Right forelimb (tissue), 1 donor: Measurements from ENCODE around the gene NOP9.
"Not testable (repeated sequence)": the region's sequence is repeated elsewhere in the genome, so short reads cannot be mapped to it uniquely, and the experiment has no call there.

Experiments used
- DNase-seq: peaks from one replicate; pipeline ENCODE4 v3.0.0-alpha.2; 2018

Gene NOP9

DNA sequence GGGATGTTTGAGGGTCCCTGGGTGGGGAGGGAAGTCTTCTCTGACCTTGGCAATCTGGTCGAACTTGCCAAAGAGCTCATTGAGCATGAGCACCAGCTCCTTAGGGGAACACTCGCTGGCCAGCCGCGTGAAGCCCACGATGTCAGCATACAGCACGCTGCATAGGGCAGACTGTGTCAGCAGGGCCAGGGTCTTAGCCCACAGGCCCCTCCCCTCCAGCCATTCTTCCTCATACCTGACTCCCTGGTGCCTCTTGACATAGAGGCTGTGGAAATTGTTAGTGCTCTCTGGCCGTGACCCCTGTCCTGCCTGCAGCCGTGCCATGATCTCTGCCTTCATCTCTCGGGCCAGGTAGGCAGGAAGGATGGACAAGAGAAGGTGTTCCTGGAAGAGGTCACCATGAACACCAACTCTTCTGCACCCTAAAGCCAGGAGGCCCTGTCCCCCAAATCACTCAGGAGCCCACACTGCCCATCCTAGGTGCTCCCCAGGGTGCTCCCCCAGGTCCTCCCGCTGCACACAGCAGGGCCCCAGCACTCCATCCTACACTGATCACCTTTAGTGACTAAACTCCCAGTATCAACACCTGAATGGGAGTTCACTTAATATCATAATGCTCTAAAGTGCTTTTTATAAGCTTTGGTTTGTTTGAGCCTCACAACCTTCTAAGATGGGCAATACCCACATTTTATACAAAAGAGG, 31.5 kb downstream of the NOP9 start:
- no peak for DNase-seq

GRCh38 chr14:24331731-24332267, 32.1 kb downstream of the NOP9 start:
- no peak for DNase-seq

GRCh38 chr14:24332268-24332993, 32.8 kb downstream of the NOP9 start:
- peak; percentile 68 for DNase-seq

- no peak for DNase-seq
Measured at GRCh38 chr14:24334431-24335291, 35.0 kb downstream of the NOP9 start, which contains the start of gene ADCY4. TSS of gene ADCY4 (minus strand) at chr14:24335071. CDS start at chr14:24334652, 419 bp downstream.

DNA sequence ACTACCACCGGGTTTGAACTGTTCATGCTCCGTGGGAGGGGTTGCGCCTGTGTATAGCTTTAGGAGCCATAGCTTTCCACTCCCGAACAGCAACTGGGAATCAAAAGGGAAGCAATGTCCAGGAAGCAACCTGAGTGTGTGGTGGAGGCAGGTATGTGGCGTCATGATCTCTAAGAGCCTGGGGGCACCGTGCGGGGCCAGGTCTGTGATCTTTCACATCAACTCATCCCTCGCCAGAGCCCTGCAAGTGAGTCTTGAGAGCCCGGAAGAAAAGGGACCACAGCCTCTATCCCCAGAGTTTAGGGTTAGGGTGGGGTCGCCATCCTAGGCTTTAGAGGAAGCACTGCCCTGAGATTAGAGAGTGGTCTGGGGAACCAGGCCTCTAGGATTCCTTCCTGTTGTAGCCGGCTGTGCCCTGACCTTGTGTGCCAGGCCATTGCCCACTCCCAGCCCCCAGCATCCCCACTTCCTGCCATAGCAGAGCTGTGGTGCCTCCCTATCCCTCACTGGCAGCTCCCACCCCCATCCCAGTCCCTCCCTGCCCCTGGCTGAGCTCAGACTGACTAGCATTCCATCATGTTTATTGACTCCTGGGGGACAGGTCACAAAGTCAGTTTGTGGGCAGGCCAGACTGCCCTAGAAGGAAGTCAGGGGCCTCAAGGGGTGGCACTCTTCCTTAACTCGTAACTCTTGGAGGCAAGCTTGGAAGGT, 36.0 kb downstream of the NOP9 start:
- DNase-seq = no peak

DNA sequence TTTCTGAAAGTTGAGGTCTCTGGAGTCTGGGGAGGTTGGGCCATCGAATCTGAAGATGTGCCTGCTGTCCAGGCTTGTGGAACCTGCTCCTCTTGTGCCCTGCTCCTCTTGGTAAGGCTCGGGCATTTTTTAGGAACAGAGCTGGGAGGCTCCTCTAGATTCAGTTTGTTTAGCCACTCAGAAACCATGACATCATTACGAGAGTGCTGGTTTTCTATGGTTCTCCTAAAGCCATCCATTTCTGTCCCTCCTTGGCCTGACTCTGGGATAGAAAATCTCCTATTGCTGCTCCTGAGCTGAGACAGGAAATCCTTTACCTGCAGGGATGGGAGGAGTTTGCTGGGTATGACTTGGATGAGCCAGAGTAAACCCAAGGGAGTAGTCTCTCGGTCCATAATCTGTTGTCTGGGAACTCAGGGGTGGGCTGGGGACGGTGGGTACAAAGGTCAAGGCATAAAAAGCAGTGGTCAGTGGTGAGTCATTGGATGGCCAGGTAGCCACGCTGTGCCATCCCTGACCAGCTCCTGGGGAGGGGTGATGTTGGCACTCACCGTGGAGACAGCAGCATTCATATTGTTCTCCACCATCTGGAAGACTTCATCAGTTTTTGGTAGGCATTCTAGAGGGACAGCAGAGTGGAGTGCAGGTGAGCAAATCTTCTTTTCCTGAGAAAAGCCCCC, 37.6 kb downstream of the NOP9 start:
- no peak for DNase-seq

DNA sequence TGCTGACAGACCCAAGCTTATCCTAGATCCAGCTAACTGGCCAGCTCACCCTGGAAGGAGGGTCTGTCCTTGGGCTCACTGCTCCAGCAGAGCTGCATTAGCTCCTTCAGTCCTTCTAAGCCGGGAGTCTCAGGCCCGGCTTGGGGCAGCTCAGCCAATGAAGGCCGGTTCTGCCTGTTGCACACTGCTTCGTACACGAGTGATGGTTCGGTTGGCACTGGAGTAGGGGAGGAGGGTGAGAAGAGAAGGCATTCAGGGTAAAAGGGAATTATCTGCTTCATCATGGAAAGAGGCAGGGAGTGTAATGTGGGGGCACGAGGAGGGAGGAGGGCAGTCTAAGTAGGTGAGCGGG, 38.1 kb downstream of the NOP9 start:
- DNase-seq = no peak

DNA sequence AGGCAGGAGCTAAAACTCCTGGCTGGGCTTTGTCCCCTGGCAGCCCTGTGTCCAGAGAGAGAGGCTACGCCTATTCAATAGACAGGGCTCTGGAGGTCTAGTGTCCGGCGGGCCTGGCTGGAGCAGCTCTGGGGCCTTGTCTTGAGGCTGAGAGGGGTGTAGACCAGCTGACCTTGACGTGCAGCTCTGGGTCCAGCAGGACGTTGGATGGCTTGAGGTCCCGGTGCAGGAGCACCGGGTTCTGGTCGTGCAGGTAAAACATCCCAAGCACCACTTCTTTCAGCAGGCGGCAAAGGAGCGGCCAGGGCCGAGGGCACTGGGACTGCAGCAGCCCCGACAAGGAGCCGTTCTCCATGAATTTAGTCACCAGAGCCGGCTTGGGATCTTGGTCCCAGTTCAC, 39.2 kb downstream of the NOP9 start:
- no peak for DNase-seq

DNA sequence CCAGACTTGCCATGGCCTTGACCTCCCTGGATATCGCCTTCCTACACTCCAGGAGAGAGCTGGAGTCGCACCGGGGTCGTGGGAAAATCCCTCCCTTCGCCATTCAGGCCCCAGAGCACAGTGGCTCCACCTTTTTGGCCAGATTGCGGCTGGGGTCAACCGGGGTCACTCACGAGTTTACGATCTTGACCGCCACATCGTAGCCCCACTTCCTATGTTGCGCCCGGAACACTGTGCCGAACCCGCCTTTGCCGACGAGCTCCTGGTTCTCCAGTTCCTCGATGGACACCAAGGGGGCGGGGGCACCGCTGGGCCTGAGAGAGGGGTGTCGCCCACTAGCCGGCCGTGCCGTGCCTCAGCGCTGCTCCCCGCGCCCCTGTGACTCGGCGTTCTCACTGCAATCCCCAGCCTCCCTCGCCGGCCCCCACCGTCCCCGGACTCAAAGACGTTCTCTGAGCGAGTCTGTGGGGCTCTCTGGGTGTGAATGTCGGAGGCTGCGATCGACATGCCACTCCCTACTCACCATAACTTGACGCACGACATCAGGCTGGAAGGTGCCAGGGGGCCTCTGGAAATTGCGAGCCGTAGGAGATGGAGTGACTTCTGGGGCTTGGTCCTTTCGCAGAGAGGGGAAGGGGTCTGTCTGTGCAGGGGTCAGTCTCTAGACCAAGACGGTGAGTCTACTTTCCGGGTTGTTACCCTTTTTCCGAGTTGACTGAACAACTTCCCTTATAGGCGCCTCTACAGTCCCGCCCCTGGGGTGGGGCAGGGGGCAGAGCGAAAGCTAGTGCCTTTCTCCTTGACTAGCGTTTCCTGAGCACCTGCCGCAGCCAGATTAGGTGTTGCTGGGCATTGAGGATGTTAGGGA, 39.9 kb downstream of the NOP9 start, which contains the start of gene RIPK3:
TSS of gene RIPK3 (minus strand) at position 708 of the 868 bp plus-strand sequence. CDS start at position 543, 165 bp downstream.
- DNase-seq = no peak

DNA sequence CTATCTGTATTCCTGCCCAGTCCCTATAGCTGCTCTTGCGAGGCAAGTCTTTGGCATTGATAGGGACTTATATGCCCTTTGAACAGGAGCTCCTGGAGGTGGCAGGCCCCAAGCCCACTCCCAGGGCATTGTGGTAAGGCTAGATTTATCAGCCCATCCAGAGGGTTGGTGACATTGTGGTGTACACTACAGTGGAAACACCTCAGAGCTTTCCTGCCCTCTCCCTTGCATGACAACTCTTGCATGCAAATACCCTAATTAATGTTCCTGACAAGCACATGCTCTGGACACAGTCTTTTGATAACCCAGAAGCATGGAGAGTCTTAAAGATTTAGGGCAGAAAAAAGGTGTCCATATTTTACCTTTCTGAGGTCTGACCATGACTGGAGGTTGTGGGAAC, 41.0 kb downstream of the NOP9 start:
- DNase-seq = no peak

- no peak for DNase-seq
Measured at GRCh38 chr14:24342889-24343288, 43.2 kb downstream of the NOP9 start.

DNA sequence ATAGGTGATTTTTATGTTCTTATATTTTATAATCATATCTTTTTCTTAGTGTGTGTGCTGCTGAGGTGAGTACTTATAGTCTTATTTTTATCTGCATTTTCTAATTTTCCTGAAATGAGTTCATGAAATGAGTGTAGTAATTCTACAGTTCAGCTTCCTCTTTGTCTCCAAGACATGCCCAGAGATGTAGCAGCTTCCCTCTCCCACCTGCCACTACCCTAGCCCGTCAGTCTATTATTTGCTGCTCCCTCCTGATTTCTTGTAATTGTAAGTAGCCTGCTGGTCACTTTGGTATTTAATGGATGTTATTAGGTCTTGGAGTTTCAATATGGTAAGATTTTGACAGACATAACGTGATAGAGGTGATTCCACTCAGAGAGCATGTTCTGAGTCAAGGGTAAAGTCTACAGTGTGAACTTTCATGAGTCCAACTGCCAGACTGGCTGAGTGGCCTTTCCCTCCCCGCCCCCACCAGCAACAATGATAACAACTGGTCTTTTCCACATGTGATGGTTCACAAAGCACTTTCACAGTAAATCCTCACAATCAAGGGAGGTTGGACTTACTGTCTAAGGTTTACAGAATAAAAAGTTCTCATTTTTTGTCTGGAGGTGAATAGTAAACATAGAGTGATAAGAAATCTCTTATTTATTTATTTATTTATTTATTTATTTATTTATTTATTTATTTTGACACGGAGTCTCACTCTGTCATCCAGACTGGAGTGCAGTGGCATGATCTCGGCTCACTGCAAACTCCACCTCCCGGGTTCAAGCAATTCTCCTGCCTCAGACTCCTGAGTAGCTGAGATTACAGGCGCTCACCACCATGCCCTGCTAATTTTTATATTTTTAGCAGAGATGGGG, 44.4 kb downstream of the NOP9 start:
- no peak for DNase-seq

DNA sequence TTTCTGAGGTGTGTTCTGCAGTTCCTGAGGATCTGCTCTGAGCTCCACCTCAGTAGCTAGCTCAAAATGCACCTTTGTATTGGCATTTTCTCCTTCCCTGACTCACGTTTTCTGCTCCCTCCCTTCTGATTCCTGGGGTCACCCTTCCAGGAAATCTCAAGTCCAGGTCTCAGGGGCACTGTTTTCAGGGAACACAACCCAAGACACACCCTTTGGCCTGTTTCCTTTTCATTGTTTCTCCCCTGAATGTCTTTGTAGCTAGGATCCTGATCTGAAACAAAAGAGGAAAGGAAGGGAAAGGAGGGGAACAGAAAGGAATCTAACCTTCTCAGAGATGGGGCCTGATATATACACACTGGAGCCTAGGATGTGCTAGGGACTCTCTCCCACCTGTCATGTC, 47.5 kb downstream of the NOP9 start:
- DNase-seq = no peak

GRCh38 chr14:24348186-24348585, 48.5 kb downstream of the NOP9 start:
- no peak for DNase-seq

- DNase-seq = no peak
Measured at GRCh38 chr14:24349742-24350141, 50.1 kb downstream of the NOP9 start.

GRCh38 chr14:24351517-24351916, 51.9 kb downstream of the NOP9 start:
- no peak for DNase-seq

DNA sequence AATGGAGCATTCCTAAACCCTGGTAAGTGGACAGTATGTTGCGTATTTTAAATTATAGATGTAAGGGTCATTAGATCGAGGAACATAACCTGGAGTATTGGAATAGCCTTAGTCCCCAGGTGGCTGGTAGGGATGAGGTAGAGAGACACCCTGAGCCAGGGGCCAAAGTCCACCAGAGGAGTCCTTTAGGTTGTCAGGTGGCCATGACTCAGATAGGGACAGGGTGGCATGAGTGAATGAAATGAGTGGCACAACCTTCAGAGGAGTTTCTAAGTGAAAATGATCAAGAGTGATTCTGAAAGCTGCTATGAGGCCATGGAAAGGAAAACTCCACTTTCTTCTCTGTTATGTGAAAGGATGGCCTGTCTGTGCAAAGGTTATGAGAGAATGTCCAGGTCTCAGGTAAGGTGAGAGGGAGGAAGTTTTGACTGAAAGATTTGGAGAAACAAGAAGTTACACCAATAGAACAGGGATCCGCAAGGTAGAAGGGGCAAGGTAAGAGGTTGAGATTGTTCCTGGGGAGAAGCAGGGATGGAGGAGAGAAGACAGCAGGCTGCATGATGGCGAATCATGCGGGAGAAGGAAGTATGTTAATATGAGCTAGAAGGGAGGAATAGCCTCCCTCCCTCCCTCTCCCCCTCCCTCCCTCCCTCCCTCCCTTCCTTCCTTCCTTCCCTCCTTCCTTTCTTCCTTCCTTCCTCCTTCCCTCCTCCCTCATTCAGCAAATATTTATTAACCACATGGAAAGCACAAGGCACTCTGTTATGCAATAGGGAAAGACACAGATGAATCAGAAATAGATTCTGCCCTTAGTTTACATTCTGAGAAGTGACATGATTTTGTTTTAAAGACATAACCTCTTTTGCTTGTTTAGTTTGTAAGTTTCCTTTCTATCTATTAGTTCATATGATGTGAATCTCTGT, 54.2 kb downstream of the NOP9 start:
- DNase-seq = no peak

GRCh38 chr14:24354482-24354825, 54.8 kb downstream of the NOP9 start:
- not testable (repeated sequence) for DNase-seq

DNA sequence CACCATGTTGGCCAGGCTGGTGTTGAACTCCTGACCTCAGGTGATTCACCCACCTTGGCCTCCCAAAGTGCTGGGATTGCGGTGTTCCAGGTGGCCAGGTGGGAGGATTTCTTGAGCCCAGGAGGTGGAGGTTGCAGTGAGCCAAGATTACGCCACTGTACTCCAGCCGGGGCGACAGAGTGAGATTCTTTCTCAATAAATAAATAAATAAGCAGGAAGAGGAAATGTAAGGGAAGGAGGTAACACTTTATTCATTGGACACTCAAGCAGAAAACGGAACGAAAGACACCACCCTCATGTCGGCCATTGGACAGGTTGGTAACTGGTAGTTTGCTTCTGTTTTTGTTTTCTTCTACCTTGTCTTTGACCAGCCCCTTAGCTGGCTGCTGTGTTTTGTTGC, 55.4 kb downstream of the NOP9 start:
- DNase-seq = no peak
